Skin of body (tissue), 2 donors: ENCODE results near the gene ANKDD1A. TPM values are rescaled to one million over a fixed set of nuclear protein-coding genes. Genes with fewer than 3 reads are reported as not detected.

Experiments used
- DNase-seq: peaks from one replicate; lab custom pipeline; 2025; lab: John Stamatoyannopoulos, UW
- total RNA-seq: library from RNA; depleted of rRNA; stranded (reverse); fragments of >200 nt; gene quantifications from one replicate; pipeline ENCODE4 v1.2.3, GENCODE V29; 2014

The ANKDD1A gene
- total RNA-seq, 1 donor from 2014 or later, result 3.6 TPM

- no peak for DNase-seq
Observed at GRCh38 chr15:64961013-64961412, 49.3 kb downstream of the ANKDD1A start.

GRCh38 chr15:64969401-64969800 is 57.7 kb downstream of the ANKDD1A start:
- DNase-seq, result no peak

GRCh38 chr15:64970698-64971097 is 59.0 kb downstream of the ANKDD1A start:
- no peak for DNase-seq

- DNase-seq, result no peak
Observed at GRCh38 chr15:64975390-64975789, 63.7 kb downstream of the ANKDD1A start.

GRCh38 chr15:64979252-64979710 is 67.6 kb downstream of the ANKDD1A start:
- no peak for DNase-seq

GRCh38 chr15:64981812-64982431 is 70.2 kb downstream of the ANKDD1A start:
- no peak for DNase-seq

GRCh38 chr15:64982472-64982871 is 70.8 kb downstream of the ANKDD1A start:
- DNase-seq, result peak; percentile 52

- no peak for DNase-seq
Observed at GRCh38 chr15:64985366-64986033, 73.8 kb downstream of the ANKDD1A start.

GRCh38 chr15:64987136-64987535 is 75.4 kb downstream of the ANKDD1A start:
- DNase-seq, result peak; percentile 46

- DNase-seq, result peak; percentile 86
Observed at GRCh38 chr15:64989416-64990167, 77.9 kb downstream of the ANKDD1A start, which contains the start of gene SPG21. Gene SPG21 (minus strand): TSS chr15:64989914. CDS start chr15:64983569, 6,345 bp downstream.

GRCh38 chr15:64990168-64990470 is 78.4 kb downstream of the ANKDD1A start:
- DNase-seq, result no peak

GRCh38 chr15:64991536-64992135 is 79.9 kb downstream of the ANKDD1A start:
- DNase-seq, result peak; percentile 94

GRCh38 chr15:64993290-64993689 is 81.6 kb downstream of the ANKDD1A start:
- no peak for DNase-seq

GRCh38 chr15:64997066-64997465 is 85.4 kb downstream of the ANKDD1A start:
- peak; percentile 32 for DNase-seq

- no peak for DNase-seq
Observed at GRCh38 chr15:64997745-64998375, 86.2 kb downstream of the ANKDD1A start.

- no peak for DNase-seq
Observed at GRCh38 chr15:65004993-65005392, 93.3 kb downstream of the ANKDD1A start.

GRCh38 chr15:65006876-65007275 is 95.2 kb downstream of the ANKDD1A start:
- DNase-seq, result no peak
